ENCODE data around the gene DLGAP1.
"Not testable (repeated sequence)": the region's sequence is repeated elsewhere in the genome, so short reads cannot be mapped to it uniquely, and the experiment has no call there.

Gene DLGAP1

DNA sequence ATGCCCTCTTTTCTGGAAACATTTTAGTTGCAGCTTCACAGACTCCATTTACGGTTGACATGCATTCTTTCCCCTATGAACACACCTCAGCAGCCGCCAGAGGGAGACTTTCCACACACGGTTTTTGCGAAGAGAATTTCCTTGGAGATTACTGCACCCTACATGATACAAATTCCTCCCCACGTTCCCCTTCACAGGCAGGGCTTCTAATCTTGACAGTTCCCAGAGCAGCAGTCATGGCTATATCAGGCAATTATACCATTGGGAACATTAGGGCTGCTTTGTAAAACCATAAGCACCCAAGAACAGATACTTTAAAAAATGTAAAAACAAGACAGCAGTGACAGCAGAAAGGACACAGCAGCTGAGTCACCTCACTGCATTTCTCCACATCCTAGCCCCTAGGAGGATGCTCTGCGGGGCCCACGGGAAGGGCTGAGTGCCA is 751.4 kb downstream of the DLGAP1 start:
- TF ChIP-seq, protein P1, sequence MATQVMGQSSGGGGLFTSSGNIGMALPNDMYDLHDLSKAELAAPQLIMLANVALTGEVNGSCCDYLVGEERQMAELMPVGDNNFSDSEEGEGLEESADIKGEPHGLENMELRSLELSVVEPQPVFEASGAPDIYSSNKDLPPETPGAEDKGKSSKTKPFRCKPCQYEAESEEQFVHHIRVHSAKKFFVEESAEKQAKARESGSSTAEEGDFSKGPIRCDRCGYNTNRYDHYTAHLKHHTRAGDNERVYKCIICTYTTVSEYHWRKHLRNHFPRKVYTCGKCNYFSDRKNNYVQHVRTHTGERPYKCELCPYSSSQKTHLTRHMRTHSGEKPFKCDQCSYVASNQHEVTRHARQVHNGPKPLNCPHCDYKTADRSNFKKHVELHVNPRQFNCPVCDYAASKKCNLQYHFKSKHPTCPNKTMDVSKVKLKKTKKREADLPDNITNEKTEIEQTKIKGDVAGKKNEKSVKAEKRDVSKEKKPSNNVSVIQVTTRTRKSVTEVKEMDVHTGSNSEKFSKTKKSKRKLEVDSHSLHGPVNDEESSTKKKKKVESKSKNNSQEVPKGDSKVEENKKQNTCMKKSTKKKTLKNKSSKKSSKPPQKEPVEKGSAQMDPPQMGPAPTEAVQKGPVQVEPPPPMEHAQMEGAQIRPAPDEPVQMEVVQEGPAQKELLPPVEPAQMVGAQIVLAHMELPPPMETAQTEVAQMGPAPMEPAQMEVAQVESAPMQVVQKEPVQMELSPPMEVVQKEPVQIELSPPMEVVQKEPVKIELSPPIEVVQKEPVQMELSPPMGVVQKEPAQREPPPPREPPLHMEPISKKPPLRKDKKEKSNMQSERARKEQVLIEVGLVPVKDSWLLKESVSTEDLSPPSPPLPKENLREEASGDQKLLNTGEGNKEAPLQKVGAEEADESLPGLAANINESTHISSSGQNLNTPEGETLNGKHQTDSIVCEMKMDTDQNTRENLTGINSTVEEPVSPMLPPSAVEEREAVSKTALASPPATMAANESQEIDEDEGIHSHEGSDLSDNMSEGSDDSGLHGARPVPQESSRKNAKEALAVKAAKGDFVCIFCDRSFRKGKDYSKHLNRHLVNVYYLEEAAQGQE (IDR thresholded peaks at IDR 0.05; ENCODE audit: insufficient replicate concordance, low read depth): no peak
- TF ChIP-seq, protein P2, sequence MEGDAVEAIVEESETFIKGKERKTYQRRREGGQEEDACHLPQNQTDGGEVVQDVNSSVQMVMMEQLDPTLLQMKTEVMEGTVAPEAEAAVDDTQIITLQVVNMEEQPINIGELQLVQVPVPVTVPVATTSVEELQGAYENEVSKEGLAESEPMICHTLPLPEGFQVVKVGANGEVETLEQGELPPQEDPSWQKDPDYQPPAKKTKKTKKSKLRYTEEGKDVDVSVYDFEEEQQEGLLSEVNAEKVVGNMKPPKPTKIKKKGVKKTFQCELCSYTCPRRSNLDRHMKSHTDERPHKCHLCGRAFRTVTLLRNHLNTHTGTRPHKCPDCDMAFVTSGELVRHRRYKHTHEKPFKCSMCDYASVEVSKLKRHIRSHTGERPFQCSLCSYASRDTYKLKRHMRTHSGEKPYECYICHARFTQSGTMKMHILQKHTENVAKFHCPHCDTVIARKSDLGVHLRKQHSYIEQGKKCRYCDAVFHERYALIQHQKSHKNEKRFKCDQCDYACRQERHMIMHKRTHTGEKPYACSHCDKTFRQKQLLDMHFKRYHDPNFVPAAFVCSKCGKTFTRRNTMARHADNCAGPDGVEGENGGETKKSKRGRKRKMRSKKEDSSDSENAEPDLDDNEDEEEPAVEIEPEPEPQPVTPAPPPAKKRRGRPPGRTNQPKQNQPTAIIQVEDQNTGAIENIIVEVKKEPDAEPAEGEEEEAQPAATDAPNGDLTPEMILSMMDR (IDR thresholded peaks at IDR 0.05; ENCODE audit: insufficient read depth, low read length): peak; percentile 85
- TF ChIP-seq SPI1 (IDR thresholded peaks at IDR 0.05; ENCODE audit: borderline replicate concordance, low read depth): no peak
- Histone ChIP-seq H3K27ac (replicated peaks) (no peak overlapping the region), H3K27me3 (ENCODE audit: insufficient read depth, poor library complexity, severe bottlenecking) (no peaks in the 10 kb centered on the region), H3K4me3 (replicated peaks; ENCODE audit: insufficient read depth, low read length) (no peak overlapping the region)
- peak; percentile 63 to 78 for DNase-seq (ENCODE audit: low read depth in 1 of 2, low spot score in 1 of 2)

DNA sequence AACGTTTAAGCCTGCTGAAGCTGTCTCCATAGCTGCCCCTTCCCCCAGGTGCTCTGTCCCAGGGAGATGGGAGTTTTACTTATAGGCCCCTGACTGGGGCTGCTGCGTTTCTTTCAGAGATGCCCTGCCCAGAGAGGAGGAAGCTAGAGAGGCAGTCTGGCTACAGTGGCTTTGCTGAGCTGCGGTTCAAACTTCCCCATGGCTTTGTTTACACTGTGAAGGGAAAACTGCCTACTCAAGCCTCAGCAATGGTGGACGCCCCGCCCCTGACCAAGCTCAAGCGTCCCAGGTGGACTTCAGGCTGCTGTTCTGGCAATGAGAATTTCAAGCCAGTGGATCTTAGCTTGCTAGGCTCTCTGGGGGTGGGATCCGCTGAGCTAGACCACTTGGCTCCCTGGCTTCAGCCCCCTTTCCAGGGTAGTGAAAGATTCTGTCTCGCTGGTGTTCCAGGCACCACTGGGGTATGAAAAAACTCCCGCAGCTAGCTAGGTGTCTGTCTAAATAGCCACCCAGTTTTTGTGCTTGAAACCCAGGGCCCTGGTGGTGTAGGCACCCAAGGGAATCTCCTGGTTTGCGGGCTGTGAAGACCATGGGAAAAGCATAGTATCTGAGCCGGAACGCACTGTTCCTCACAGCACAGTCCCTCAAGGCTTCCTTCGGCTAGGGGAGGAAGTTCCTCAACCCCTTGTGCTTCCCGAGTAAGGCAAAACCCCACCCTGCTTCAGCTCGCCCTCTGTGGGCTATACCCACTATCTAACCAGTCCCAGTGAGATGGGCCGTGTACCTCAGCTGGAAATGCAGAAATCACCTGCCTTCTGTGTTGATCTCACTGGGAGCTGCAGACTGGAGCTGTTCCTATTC is 755.2 kb downstream of the DLGAP1 start:
- Histone ChIP-seq H3K27ac (replicated peaks) (peak overlapping the region; percentile 73), H3K4me3 (replicated peaks; ENCODE audit: insufficient read depth, low read length) (peak overlapping the region; percentile 44)
- TF ChIP-seq POLR2AphosphoS5 (IDR thresholded peaks at IDR 0.05; ENCODE audit: low read depth): peak; percentile 82
- TF ChIP-seq GABPA (IDR thresholded peaks at IDR 0.05; ENCODE audit: low read depth): 0 out of 2 replicates have a peak, but pooled peaks have one; percentile 19
- TF ChIP-seq SPI1 (IDR thresholded peaks at IDR 0.05; ENCODE audit: borderline replicate concordance, low read depth): peak; percentile 69; the same call in 1 of the 2 replicates
- H3K27me3 ChIP-seq (ENCODE audit: insufficient read depth, poor library complexity, severe bottlenecking): not testable (repeated sequence)
- DNase-seq (ENCODE audit: low read depth in 1 of 2, low spot score in 1 of 2): peak in 1 of 2 experiments; percentile 87

DNA sequence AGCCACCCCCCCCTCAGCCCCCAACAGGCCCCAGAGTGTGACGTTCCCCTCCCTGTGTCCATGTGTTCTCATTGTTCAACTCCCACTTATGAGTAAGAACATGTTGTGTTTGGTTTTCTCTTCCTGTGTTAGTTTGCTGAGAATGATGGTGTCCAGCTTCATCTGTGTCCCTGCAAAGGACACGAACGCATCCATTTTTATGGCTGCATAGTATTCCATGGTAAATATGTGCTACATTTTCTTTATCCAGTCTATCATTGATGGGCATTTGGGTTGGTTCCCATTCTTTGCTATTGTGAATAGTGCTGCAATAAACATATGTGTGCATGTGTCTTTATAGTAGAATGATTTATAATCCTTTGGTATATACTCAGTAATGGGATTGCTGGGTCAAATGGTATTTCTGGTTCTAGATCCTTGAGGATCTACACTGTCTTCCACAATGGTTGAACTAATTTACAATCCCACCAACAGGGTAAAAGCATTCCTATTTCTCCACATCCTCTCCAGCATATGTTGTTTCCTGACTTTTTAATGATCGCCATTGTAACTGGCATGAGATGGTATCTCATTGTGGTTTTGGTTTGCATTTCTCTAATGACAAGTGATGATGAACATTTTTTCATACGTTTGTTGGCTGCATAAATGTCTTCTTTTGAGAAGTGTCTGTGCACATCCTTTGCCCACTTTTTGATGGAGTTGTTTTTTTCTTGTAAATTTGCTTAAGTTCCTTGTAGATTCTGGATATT is 760.9 kb downstream of the DLGAP1 start:
- not testable (repeated sequence) for H3K27me3 ChIP-seq (ENCODE audit: insufficient read depth, poor library complexity, severe bottlenecking); H3K4me3 ChIP-seq (replicated peaks; ENCODE audit: insufficient read depth, low read length); H3K27ac ChIP-seq (replicated peaks); DNase-seq (ENCODE audit: low read depth in 1 of 2, low spot score in 1 of 2)

DNA sequence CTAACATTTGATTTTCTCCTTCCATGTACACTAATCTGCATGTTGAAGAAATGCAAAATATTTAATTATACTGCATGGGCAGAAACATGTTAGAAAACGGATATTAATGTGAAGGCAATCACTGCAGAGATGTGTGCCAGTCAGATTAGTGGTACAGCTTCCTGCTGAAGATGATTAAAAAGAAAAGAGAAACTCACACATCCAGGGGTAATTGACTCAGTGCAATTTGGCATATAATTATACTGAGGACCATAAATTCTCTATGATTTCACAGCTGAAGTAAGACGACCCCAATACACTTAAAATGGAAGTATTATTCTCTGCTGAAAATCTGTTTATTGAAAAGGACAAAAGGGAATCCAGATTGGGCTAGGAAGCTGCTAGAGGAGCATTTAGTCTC is 761.7 kb downstream of the DLGAP1 start:
- Histone ChIP-seq H3K27me3 (ENCODE audit: insufficient read depth, poor library complexity, severe bottlenecking) (no peaks in the 10 kb centered on the region), H3K4me3 (replicated peaks; ENCODE audit: insufficient read depth, low read length) (no peak overlapping the region), H3K27ac (replicated peaks) (no peak overlapping the region)
- no peak for DNase-seq (ENCODE audit: low read depth in 1 of 2, low spot score in 1 of 2)
- TF ChIP-seq, protein P1 (IDR thresholded peaks at IDR 0.05; ENCODE audit: insufficient replicate concordance, low read depth): no peak
- TF ChIP-seq SPI1 (IDR thresholded peaks at IDR 0.05; ENCODE audit: borderline replicate concordance, low read depth) (no peak), GABPA (IDR thresholded peaks at IDR 0.05; ENCODE audit: low read depth) (no peak), POLR2AphosphoS5 (IDR thresholded peaks at IDR 0.05; ENCODE audit: low read depth) (no peak)
- TF ChIP-seq, protein P2 (IDR thresholded peaks at IDR 0.05; ENCODE audit: insufficient read depth, low read length): no peak

Measured in HL-60 (cell line).